MM.1S (cell line): ENCODE measurements around the gene GFRA1.

ENCODE experiments used
- EZH2 ChIP-seq: fragments of 300-600 bp; sonication (generic); optimal IDR thresholded peaks from 2 replicates; pipeline ENCODE3; 2017; ENCODE audit warnings: low read depth, mild to moderate bottlenecking, antibody characterized with exemption, low read length, mixed read lengths
- EZH2phosphoT487 ChIP-seq: fragments of 300-600 bp; sonication (generic); IDR thresholded peaks from 2 replicates; pipeline ENCODE4 v1.6.1; 2018; ENCODE audit warnings: antibody characterized with exemption, low read length
- TF ChIP-seq, protein P1 (sequence below): fragments of 300-600 bp; sonication (generic); IDR thresholded peaks from 2 replicates; pipeline ENCODE4 v1.5.1; 2016; ENCODE audit warnings: antibody characterized with exemption, low read length, mixed read lengths

DNA sequence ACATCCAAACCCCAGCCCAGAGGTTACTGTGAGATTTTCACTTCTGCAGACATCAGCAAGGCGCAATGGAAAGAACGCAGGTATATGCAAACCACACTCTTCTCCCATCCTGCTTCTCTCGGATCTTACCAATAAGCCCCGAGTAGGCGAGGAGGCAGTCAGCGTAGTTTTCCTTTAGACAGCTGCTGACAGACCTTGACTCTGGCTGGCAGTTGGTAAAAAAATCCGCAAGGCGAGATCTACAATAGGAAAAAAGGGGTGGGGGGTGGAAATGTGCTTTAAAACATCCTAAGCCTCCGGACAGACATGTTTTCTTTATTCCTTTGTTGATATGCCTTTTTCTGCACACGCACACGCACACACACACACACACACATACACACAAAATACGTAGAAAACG is 176.5 kb downstream of the GFRA1 start:
- TF ChIP-seq EZH2 (no peak), EZH2phosphoT487 (no peak)
- TF ChIP-seq, protein P1, sequence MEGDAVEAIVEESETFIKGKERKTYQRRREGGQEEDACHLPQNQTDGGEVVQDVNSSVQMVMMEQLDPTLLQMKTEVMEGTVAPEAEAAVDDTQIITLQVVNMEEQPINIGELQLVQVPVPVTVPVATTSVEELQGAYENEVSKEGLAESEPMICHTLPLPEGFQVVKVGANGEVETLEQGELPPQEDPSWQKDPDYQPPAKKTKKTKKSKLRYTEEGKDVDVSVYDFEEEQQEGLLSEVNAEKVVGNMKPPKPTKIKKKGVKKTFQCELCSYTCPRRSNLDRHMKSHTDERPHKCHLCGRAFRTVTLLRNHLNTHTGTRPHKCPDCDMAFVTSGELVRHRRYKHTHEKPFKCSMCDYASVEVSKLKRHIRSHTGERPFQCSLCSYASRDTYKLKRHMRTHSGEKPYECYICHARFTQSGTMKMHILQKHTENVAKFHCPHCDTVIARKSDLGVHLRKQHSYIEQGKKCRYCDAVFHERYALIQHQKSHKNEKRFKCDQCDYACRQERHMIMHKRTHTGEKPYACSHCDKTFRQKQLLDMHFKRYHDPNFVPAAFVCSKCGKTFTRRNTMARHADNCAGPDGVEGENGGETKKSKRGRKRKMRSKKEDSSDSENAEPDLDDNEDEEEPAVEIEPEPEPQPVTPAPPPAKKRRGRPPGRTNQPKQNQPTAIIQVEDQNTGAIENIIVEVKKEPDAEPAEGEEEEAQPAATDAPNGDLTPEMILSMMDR: no peak
